Measurements from ENCODE around the gene ZNF879.

DNA sequence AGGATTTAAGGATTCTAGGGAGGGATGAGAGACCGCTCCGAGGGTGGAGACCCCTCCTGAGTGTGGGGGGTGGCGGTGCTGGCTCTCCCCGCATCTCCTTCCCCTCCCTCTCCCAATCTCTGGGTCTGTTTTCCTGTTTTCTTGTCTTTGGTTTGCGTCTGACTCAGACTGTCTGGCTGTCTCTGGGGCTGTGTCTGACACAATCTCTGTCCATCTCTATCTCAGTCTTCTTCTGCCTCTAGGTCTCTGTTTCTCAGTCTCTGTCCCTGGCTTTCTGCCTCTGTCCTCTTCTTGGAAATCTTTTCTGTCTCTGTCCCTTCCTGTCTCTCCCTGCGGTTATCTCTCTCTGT, 28.3 kb upstream of the ZNF879 start:
- no peak for TF ChIP-seq CTCF (IDR thresholded peaks at IDR 0.05)
- TF ChIP-seq EZH2 (IDR thresholded peaks at IDR 0.05) = peak; percentile 8
- TF ChIP-seq EZH2phosphoT487 (IDR thresholded peaks at IDR 0.05) = no peak
